ENCODE measurements around the gene FXYD3.

The FXYD3 gene

GRCh38 chr19:35140962-35141836 is 25.6 kb downstream of the FXYD3 start:
- H3K4me3 ChIP-seq (ENCODE audit: low read depth, low read length): no peak overlapping the region
- TF ChIP-seq, protein P1, sequence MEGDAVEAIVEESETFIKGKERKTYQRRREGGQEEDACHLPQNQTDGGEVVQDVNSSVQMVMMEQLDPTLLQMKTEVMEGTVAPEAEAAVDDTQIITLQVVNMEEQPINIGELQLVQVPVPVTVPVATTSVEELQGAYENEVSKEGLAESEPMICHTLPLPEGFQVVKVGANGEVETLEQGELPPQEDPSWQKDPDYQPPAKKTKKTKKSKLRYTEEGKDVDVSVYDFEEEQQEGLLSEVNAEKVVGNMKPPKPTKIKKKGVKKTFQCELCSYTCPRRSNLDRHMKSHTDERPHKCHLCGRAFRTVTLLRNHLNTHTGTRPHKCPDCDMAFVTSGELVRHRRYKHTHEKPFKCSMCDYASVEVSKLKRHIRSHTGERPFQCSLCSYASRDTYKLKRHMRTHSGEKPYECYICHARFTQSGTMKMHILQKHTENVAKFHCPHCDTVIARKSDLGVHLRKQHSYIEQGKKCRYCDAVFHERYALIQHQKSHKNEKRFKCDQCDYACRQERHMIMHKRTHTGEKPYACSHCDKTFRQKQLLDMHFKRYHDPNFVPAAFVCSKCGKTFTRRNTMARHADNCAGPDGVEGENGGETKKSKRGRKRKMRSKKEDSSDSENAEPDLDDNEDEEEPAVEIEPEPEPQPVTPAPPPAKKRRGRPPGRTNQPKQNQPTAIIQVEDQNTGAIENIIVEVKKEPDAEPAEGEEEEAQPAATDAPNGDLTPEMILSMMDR (IDR thresholded peaks at IDR 0.05; ENCODE audit: low read depth, low read length): no peak; the same call in 1 of the 2 replicates

DNA sequence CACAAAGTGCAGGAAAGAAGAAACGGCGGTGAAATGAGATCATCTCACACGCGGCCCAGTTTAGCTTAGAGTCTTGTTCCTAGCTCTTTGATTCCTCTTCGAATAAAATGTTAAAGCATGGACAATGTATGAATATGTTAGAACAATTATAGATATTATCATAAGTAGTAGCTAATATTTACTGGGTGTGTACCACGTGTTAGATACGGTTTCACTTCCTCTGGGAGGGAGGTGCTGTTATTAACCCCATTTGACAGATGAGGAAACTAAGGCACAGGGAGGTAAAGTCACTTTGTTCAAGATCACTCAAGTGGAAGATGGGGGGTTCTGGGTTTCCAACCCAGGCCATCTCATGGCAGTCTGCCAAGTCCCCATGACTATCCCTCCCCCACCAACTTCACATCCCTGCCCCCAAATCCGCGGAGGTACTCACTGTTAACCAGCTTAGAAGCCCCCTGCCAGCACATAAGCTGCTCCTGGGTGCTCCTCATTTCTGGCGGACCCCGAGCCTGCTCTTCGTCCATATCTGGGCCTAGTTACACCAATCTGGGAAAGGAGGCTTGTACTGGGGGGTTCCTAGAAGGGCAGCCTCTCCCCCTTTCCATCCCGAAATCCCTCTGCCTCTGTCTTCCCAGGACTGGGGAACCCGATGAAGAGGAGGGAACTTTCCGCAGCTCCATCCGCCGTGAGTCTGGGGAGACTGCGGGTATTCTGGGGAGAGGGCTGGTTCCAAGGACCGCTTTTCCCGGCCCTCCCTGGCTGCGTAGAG is 26.4 kb downstream of the FXYD3 start:
- H3K4me3 ChIP-seq (ENCODE audit: low read depth, low read length): no peak overlapping the region
- TF ChIP-seq, protein P1 (IDR thresholded peaks at IDR 0.05; ENCODE audit: low read depth, low read length): no peak

- no peak overlapping the region for H3K4me3 ChIP-seq (ENCODE audit: low read depth, low read length)
- TF ChIP-seq, protein P1 (IDR thresholded peaks at IDR 0.05; ENCODE audit: low read depth, low read length): peak; percentile 44
Measured at GRCh38 chr19:35142606-35143230, 27.1 kb downstream of the FXYD3 start.

DNA sequence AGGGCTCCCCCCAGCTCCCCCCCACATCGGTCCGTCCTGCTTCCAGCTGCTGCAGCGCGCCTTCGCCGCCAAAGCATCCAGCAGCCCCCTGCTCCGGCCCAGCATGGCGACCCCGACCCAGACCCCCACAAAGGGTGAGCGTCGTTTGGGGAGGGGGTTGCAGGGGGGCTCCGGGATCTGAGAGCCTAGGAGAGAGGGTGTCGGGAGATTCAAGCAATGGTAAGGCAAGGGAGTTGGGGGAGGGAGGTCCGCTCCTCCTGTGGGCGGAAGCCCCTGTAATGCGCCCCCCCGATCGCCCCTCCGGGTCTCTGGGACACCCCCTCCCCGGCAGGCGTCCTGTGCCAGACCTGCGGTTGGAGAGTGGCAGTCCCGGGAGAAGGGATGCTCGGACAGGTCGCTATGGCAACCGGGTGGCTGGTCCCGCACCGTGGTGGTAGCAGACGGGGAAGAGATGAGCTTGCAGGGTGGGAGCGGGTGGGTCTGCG is 27.6 kb downstream of the FXYD3 start, which contains the start of gene FXYD7:
Gene FXYD7 (plus strand): TSS at position 25 of the 485 bp plus-strand sequence. CDS start 79 bp downstream, at position 104.
- no peak within 1 kb of the TSS for H3K4me3 ChIP-seq (ENCODE audit: low read depth, low read length)
- TF ChIP-seq, protein P1 (IDR thresholded peaks at IDR 0.05; ENCODE audit: low read depth, low read length): no peak

GRCh38 chr19:35143818-35144217 is 28.2 kb downstream of the FXYD3 start:
- TF ChIP-seq, protein P1 (IDR thresholded peaks at IDR 0.05; ENCODE audit: low read depth, low read length): no peak

GRCh38 chr19:35144259-35144599 is 28.6 kb downstream of the FXYD3 start:
- no peak overlapping the region for H3K4me3 ChIP-seq (ENCODE audit: low read depth, low read length)

More at GRCh38 chr19:35143818-35144217, 28.2 kb downstream of the FXYD3 start:
- H3K4me3 ChIP-seq (ENCODE audit: low read depth, low read length): no peak overlapping the region

More at GRCh38 chr19:35144259-35144599, 28.6 kb downstream of the FXYD3 start:
- TF ChIP-seq, protein P1 (IDR thresholded peaks at IDR 0.05; ENCODE audit: low read depth, low read length): no peak

Data from WI38 (cell line).